IMR-90 (cell line): ENCODE data around the gene TGFBR2. TPM values are rescaled to one million over a fixed set of nuclear protein-coding genes. Genes with fewer than 3 reads are reported as not detected.
A peak's percentile ranks its signal among the peaks of the same experiment; 100 is the strongest.

Experiments
- ATAC-seq: fragments of 200-7000 bp; cut with Tn5 transposase; 2 replicates; pipeline ENCODE4 v1.9.1; 2020; ENCODE audit warnings: low read depth, mild to moderate bottlenecking, moderate library complexity
- BruUV-seq: library from RNA; stranded (reverse); fragments of 400-500 nt; replicated peaks from 2 replicates; lab custom pipeline; 2021; lab: Mats Ljungman, UMichigan
- CTCF ChIA-PET: fragments of 300-600 bp; formaldehyde crosslinking; extraction: SDS; loops from one replicate; lab custom pipeline; 2021; ENCODE audit warnings: antibody characterized with exemption; lab: Yijun Ruan, JAX
- POLR2A ChIA-PET: fragments of 300-600 bp; sonication (Branson Sonifier 250); formaldehyde crosslinking; loops from one replicate; lab custom pipeline; 2022; ENCODE audit warnings: antibody characterized with exemption; ENCODE audit not compliant: unreplicated experiment; lab: Charles Lee
- DNase-seq: peaks from one replicate; pipeline ENCODE4 v3.0.0; 2013
- H2AFZ ChIP-seq: replicated peaks from 2 replicates; pipeline ENCODE3; 2013; ENCODE audit warnings: low read length, mild to moderate bottlenecking; ENCODE audit not compliant: poor library complexity
- H2AK5ac ChIP-seq: 2 replicates; pipeline ENCODE4 v1.6.1; 2013; ENCODE audit warnings: low read depth, low read length, inconsistent platforms
- H2AK9ac ChIP-seq: replicated peaks from 2 replicates; pipeline ENCODE3; 2013; ENCODE audit warnings: mild to moderate bottlenecking, low read depth, low read length, moderate library complexity; ENCODE audit not compliant: poor library complexity
- H2BK120ac ChIP-seq: 2 replicates; pipeline ENCODE4 v1.6.1; 2013; ENCODE audit warnings: low read depth, low read length, inconsistent platforms
- H2BK15ac ChIP-seq: 3 replicates; pipeline ENCODE4 v1.6.1; 2013; ENCODE audit warnings: low read depth, low read length, inconsistent platforms
- H2BK20ac ChIP-seq: 2 replicates; pipeline ENCODE4 v1.6.1; 2013; ENCODE audit warnings: low read depth, mild to moderate bottlenecking, inconsistent platforms, low read length, moderate library complexity
- H2BK5ac ChIP-seq: 2 replicates; pipeline ENCODE4 v1.6.1; 2013; ENCODE audit warnings: mild to moderate bottlenecking, low read depth, low read length, inconsistent platforms; ENCODE audit not compliant: poor library complexity, severe bottlenecking
- H3K14ac ChIP-seq: replicated peaks from 2 replicates; pipeline ENCODE4 v1.6.1; 2013; ENCODE audit warnings: low read depth, low read length, inconsistent platforms
- H3K18ac ChIP-seq: 2 replicates; pipeline ENCODE4 v1.6.1; 2013; ENCODE audit warnings: low read depth, low read length, control low read depth
- H3K23ac ChIP-seq: 2 replicates; pipeline ENCODE4 v1.6.1; 2013; ENCODE audit warnings: low read depth, low read length, inconsistent platforms
- H3K27ac ChIP-seq: 2 replicates; pipeline ENCODE4 v1.5.1; 2013; ENCODE audit warnings: mild to moderate bottlenecking, control low read depth, low read length; ENCODE audit not compliant: insufficient read depth
- H3K27me3 ChIP-seq: 2 replicates; pipeline ENCODE4 v1.6.1; 2013; ENCODE audit warnings: low read length; ENCODE audit not compliant: control insufficient read depth, insufficient read depth
- H3K36me3 ChIP-seq: 2 replicates; pipeline ENCODE4 v1.6.1; 2013; ENCODE audit warnings: low read length, mixed read lengths; ENCODE audit not compliant: control insufficient read depth, insufficient read depth
- H3K4ac ChIP-seq: 2 replicates; pipeline ENCODE4 v1.6.1; 2013; ENCODE audit warnings: low read depth, low read length, inconsistent platforms
- H3K4me1 ChIP-seq: 2 replicates; pipeline ENCODE4 v1.6.1; 2013; ENCODE audit warnings: low read length, mixed read lengths; ENCODE audit not compliant: control insufficient read depth, insufficient read depth
- H3K4me2 ChIP-seq: 2 replicates; pipeline ENCODE4 v1.6.1; 2013; ENCODE audit warnings: low read depth, mild to moderate bottlenecking, control low read depth, low read length, moderate library complexity
- H3K4me3 ChIP-seq: 2 replicates; pipeline ENCODE4 v1.5.1; 2013; ENCODE audit warnings: low read depth, mild to moderate bottlenecking, control low read depth, low read length, moderate library complexity; ENCODE audit not compliant: insufficient read depth
- H3K56ac ChIP-seq: 2 replicates; pipeline ENCODE4 v1.6.1; 2013; ENCODE audit warnings: low read length, inconsistent platforms; ENCODE audit not compliant: insufficient read depth; ENCODE audit errors: extremely low read depth
- H3K79me1 ChIP-seq, 2 experiments: 2 replicates each; pipeline ENCODE4 v1.6.1; 2013; ENCODE audit warnings: low read length in 2 of 2, inconsistent platforms in 1 of 2, low read depth in 1 of 2
- H3K9ac ChIP-seq: 2 replicates; pipeline ENCODE4 v1.6.1; 2013; ENCODE audit warnings: low read depth, low read length, control low read depth
- H3K9me1 ChIP-seq: 2 replicates; pipeline ENCODE4 v1.6.1; 2013; ENCODE audit warnings: low read length, inconsistent platforms; ENCODE audit not compliant: insufficient read depth
- H3K9me3 ChIP-seq: 2 replicates; pipeline ENCODE4 v1.6.1; 2013; ENCODE audit warnings: low read length; ENCODE audit not compliant: control insufficient read depth, insufficient read depth
- H4K20me1 ChIP-seq: 2 replicates; pipeline ENCODE4 v1.6.1; 2013; ENCODE audit warnings: low read length, inconsistent platforms; ENCODE audit not compliant: insufficient read depth
- H4K5ac ChIP-seq: 2 replicates; pipeline ENCODE4 v1.6.1; 2013; ENCODE audit warnings: mild to moderate bottlenecking, low read depth, low read length, control low read depth
- H4K8ac ChIP-seq, 2 experiments: 2 replicates each; pipeline ENCODE4 v1.6.1; 2013; ENCODE audit warnings: low read depth in 2 of 2, low read length in 2 of 2, control low read depth in 1 of 2, inconsistent platforms in 1 of 2
- H4K91ac ChIP-seq: 2 replicates; pipeline ENCODE4 v1.6.1; 2013; ENCODE audit warnings: low read depth, low read length, inconsistent platforms; ENCODE audit not compliant: insufficient read depth
- CEBPB ChIP-seq: IDR thresholded peaks from 2 replicates; pipeline ENCODE4 v1.6.1; 2012; ENCODE audit warnings: low read depth, low read length, improper control_type of control experiment
- CHD1 ChIP-seq: IDR thresholded peaks from 2 replicates; pipeline ENCODE4 v1.6.1; 2012; ENCODE audit warnings: low read depth, low read length, improper control_type of control experiment
- MAZ ChIP-seq: IDR thresholded peaks from 2 replicates; pipeline ENCODE4 v1.6.1; 2012; ENCODE audit warnings: low read depth, mild to moderate bottlenecking, low read length, improper control_type of control experiment, moderate library complexity, borderline replicate concordance
- MXI1 ChIP-seq: IDR thresholded peaks from 2 replicates; pipeline ENCODE4 v1.6.1; 2012; ENCODE audit warnings: low read depth, mild to moderate bottlenecking, low read length, moderate library complexity, borderline replicate concordance
- POLR2A ChIP-seq: IDR thresholded peaks from 2 replicates; pipeline ENCODE4 v1.6.1; 2012; ENCODE audit warnings: mild to moderate bottlenecking, low read depth, low read length
- RFX5 ChIP-seq: IDR thresholded peaks from 2 replicates; pipeline ENCODE4 v1.8.0; 2012; ENCODE audit warnings: low read depth, mild to moderate bottlenecking, low read length, moderate library complexity
- WGBS, 2 experiments: methylation state at CpG; one replicate each; pipeline versions ENCODE4 v1.1.5 to v1.1.7; 2013; ENCODE audit warnings: missing lambda C conversion rate in 2 of 2; ENCODE audit not compliant: insufficient read length in 1 of 2; ENCODE audit errors: extremely low coverage in 2 of 2; 5-methylcytosine and 5-hydroxymethylcytosine counted together
- dilution Hi-C: fragments of 300-500 bp; cut with HindIII; formaldehyde crosslinking; loops from one replicate; pipeline ENCODE4 v1.14.3; 2018; ENCODE audit warnings: low sequenced_read_pairs; ENCODE audit not compliant: unreplicated experiment
- in situ Hi-C: fragments of 300-500 bp; cut with MboI; formaldehyde crosslinking; loops from 3 replicates; pipeline ENCODE4 v1.14.3; 2019; ENCODE audit warnings: low sequenced_read_pairs, inconsistent platforms, mixed read lengths
- intact Hi-C: fragments of 100-400 bp; cut with micrococcal nuclease; formaldehyde crosslinking; loops from 2 replicates; pipeline ENCODE4 v1.10.0; 2022
- polyA plus RNA-seq, 3 experiments: library from polyadenylated mRNA; depleted of rRNA; stranded (reverse); fragments of >200 nt; gene quantifications; 2 replicates each; pipeline ENCODE4 v1.2.3, GENCODE V29; 2012; ENCODE audit warnings: low replicate concordance in 1 of 3
- total RNA-seq: library from RNA; depleted of rRNA; stranded (reverse); fragments of >200 nt; gene quantifications from 2 replicates; pipeline ENCODE4 v1.2.3, GENCODE V29; 2012

The TGFBR2 gene
- total and polyA plus RNA-seq, 2 of the 4 experiments (the other 2 are of a cell fraction): 63.7 to 87.5 TPM

DNA sequence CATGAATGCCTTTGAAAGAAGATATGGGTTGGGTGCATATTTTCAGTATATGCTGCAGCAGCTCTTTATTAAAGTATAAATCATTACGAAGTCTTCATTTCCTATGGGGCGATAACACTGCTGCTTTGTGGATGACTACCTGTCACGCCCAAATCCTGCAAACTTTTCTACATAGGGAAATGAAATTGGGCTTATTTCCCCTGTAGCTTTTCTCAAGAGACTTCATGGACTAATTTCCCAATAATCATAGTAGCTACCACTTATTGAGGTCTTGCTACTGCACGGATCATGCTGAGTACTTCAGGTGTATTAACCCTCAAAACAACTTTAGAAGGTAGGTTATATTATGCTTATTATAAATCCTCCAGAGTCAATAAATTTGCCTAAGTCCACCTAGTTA lies 8.0 kb downstream of the TGFBR2 start:
- Histone ChIP-seq H4K5ac (no peak overlapping the region), H2BK5ac (peak overlapping the region; percentile 40), H3K4me2 (peak overlapping the region; percentile 18; the same call in 1 of the 2 replicates), H3K4me1 (peaks cover 21% of the 10 kb centered on the region), H3K18ac (peak overlapping the region; percentile 16; the same call in 1 of the 2 replicates), H2BK20ac (no peak overlapping the region), H3K9ac (no peak overlapping the region), H3K79me1 (peaks cover 27 to 68% of the 10 kb centered on the region in 2 experiments), H2AK5ac (no peak overlapping the region), H2BK15ac (no peak overlapping the region), H4K91ac (no peak overlapping the region), H3K4me3 (no peak overlapping the region), H2AFZ (no peak overlapping the region), H2AK9ac (no peak overlapping the region), H2BK120ac (no peak overlapping the region), H3K27ac (no peak overlapping the region), H3K4ac (no peak overlapping the region), H4K20me1 (peaks cover 31% of the 10 kb centered on the region; the same call in 1 of the 2 replicates), H3K27me3 (no peaks in the 10 kb centered on the region), H3K56ac (no peak overlapping the region), H3K14ac (no peak overlapping the region), H3K36me3 (peaks cover 1% of the 10 kb centered on the region; the same call in 1 of the 2 replicates), H3K9me1 (peaks cover 14% of the 10 kb centered on the region), H3K23ac (no peak overlapping the region), H4K8ac (no peak overlapping the region), H3K9me3 (no peaks in the 10 kb centered on the region)
- DNase-seq (no peak), ATAC-seq (no peak)
- dilution Hi-C loops: no loop called here
- TF ChIP-seq CHD1 (no peak), POLR2A (no peak), MAZ (no peak), RFX5 (no peak), MXI1 (no peak), CEBPB (no peak)
- CTCF ChIA-PET: no interaction called here
- no CpG with 5 or more reads among the region's 4 CpGs for WGBS, 2 experiments
- BruUV-seq: no TSS peak
- intact Hi-C loops: no loop called here
- in situ Hi-C loops: no loop called here
- POLR2A ChIA-PET: no interaction called here
